GM23248 (cell line): Measurements from ENCODE around the gene NRP1.

Experiments
- EZH2 ChIP-seq: fragments of 200-600 bp; sonication (generic); IDR thresholded peaks from 2 replicates; pipeline ENCODE4 v1.6.1; 2018; ENCODE audit warnings: antibody characterized with exemption, mild to moderate bottlenecking; ENCODE audit not compliant: insufficient read depth, poor library complexity, severe bottlenecking
- EZH2phosphoT487 ChIP-seq: fragments of 200-600 bp; sonication (generic); IDR thresholded peaks from 2 replicates; pipeline ENCODE4 v1.6.1; 2018; ENCODE audit warnings: antibody characterized with exemption, moderate library complexity, mild to moderate bottlenecking, low read depth; ENCODE audit not compliant: insufficient read depth

GRCh38 chr10:33162248-33162575, 172.3 kb downstream of the NRP1 start:
- TF ChIP-seq EZH2, result no peak
- TF ChIP-seq EZH2phosphoT487, result no peak
